HL-60 (cell line): Measurements from ENCODE around the gene TBCK.

Experiments
- CTCF ChIP-seq: IDR thresholded peaks from one replicate; pipeline ENCODE4 v1.5.1; 2011; ENCODE audit warnings: low read length, control low read depth, inconsistent platforms; ENCODE audit not compliant: insufficient read depth
- GABPA ChIP-seq: IDR thresholded peaks from 2 replicates; pipeline ENCODE4 v1.6.1; 2012; ENCODE audit warnings: low read depth
- POLR2AphosphoS5 ChIP-seq: IDR thresholded peaks from 2 replicates; pipeline ENCODE4 v1.6.1; 2012; ENCODE audit warnings: low read depth
- REST ChIP-seq: IDR thresholded peaks from 2 replicates; pipeline ENCODE4 v1.6.1; 2012; ENCODE audit warnings: low read depth; ENCODE audit not compliant: insufficient replicate concordance

GRCh38 chr4:106340774-106341173, 24.8 kb upstream of the TBCK start:
- no peak for TF ChIP-seq CTCF
- TF ChIP-seq GABPA: no peak
- TF ChIP-seq POLR2AphosphoS5: no peak
- TF ChIP-seq REST: no peak
